ENCODE data around the gene JAG2. TPM values are rescaled to one million over a fixed set of nuclear protein-coding genes. Genes with fewer than 3 reads are reported as not detected.

The JAG2 gene
- total RNA-seq, 1 donor from 2014 or later, result 3.8 TPM

DNA sequence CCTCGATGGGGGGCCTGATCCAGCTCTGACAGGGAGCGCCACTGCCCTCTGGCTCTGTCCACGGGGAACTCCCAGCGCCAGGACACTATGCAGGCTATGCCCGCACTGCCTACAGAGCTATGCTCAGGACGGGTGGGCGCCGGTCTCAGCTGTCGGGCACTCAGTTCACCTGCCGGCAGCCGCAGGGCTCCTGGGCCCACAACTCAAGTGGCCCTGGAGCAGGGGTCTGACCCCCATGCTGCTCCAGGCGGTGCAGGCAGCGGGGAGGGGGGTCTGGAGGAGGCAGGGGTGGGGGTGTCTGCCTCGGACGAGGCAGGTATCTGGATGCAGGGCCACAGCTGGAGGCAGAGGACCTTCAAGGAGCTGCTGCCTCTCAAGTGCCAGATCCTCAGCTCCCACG, 41.1 kb upstream of the JAG2 start:
- Mint-ChIP-seq H3K4me3 (ENCODE audit: low read depth) (no peak overlapping the region), H3K4me1 (ENCODE audit: low read depth) (no peaks in the 10 kb centered on the region), H3K36me3 (ENCODE audit: insufficient read depth) (no peaks in the 10 kb centered on the region), H3K27me3 (no peaks in the 10 kb centered on the region), H3K9me3 (ENCODE audit: low read depth) (no peaks in the 10 kb centered on the region), H3K27ac (no peak overlapping the region)
- TF ChIP-seq CTCF (IDR thresholded peaks at IDR 0.05; ENCODE audit: unreplicated experiment), result no peak
- no peak for DNase-seq (ENCODE audit: low spot score, unreplicated experiment)

GRCh38 chr14:105209091-105209490, 40.5 kb upstream of the JAG2 start:
- H3K36me3 Mint-ChIP-seq (ENCODE audit: insufficient read depth), result no peaks in the 10 kb centered on the region
- DNase-seq (ENCODE audit: low spot score, unreplicated experiment), result no peak
- H3K9me3 Mint-ChIP-seq (ENCODE audit: low read depth), result no peaks in the 10 kb centered on the region
- no peaks in the 10 kb centered on the region for H3K27me3 Mint-ChIP-seq
- no peaks in the 10 kb centered on the region for H3K4me1 Mint-ChIP-seq (ENCODE audit: low read depth)
- no peak overlapping the region for H3K27ac Mint-ChIP-seq
- TF ChIP-seq CTCF (IDR thresholded peaks at IDR 0.05; ENCODE audit: unreplicated experiment), result no peak
- H3K4me3 Mint-ChIP-seq (ENCODE audit: low read depth), result no peak overlapping the region

DNA sequence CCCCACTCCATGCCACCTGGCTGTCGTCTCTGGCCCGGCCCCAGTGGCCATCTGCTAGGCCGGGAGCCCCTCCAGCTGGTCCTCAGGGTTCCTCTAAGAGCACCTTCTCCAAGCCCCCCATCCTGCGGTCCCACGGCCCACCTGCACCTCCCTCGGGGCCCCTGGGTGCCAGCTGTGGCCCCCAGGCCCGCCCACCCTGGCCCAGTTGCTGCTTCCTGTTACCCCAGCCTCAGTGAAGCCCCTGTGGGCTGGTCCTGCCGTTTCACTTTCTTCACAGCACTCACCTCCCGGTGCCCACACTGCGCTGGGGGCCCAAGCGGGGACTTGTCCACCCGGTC, 40.1 kb upstream of the JAG2 start:
- TF ChIP-seq CTCF (IDR thresholded peaks at IDR 0.05; ENCODE audit: unreplicated experiment), result no peak
- Mint-ChIP-seq H3K4me3 (ENCODE audit: low read depth) (no peak overlapping the region), H3K27me3 (no peaks in the 10 kb centered on the region), H3K4me1 (ENCODE audit: low read depth) (no peaks in the 10 kb centered on the region), H3K9me3 (ENCODE audit: low read depth) (no peaks in the 10 kb centered on the region), H3K27ac (no peak overlapping the region), H3K36me3 (ENCODE audit: insufficient read depth) (no peaks in the 10 kb centered on the region)
- no peak for DNase-seq (ENCODE audit: low spot score, unreplicated experiment)

DNA sequence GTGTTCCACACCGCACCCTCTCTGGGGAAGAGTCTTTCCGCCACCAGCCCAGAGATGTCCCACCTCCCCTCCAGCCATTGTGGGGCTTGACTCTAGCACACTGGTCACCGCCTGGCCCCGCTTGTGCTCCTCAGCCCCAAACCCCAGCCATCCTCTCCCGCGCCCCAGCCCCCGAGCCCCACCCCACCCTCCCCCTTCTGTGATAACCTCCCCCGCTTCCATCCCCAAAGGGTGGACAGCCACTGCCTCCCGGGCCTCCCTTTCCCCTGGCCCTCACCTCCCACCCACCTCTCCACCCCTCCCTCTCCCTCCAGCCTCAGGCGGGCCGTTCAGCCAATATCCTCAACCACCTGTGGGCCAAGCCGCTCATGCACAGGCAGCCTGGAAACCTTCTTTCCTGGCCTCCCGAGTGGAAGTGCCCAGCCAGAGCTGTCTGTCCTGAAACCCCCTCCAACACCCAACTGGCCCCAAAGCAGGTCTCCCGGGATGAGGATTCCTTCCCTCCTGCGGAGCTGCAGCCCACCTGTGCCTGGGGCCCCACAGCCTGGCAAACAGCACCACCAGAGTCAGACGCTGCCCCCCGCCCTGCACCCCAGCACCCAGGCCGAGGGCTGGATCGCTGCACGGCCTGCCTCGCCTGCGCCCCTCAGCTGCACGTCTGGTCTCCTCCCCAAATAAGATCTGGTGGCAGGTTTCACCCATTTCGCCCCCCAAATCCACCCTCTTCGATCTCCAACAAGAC, 39.6 kb upstream of the JAG2 start:
- H3K27me3 Mint-ChIP-seq, result no peaks in the 10 kb centered on the region
- no peak for TF ChIP-seq CTCF (IDR thresholded peaks at IDR 0.05; ENCODE audit: unreplicated experiment)
- no peak overlapping the region for H3K27ac Mint-ChIP-seq
- no peaks in the 10 kb centered on the region for H3K36me3 Mint-ChIP-seq (ENCODE audit: insufficient read depth)
- no peak for DNase-seq (ENCODE audit: low spot score, unreplicated experiment)
- no peaks in the 10 kb centered on the region for H3K4me1 Mint-ChIP-seq (ENCODE audit: low read depth)
- no peaks in the 10 kb centered on the region for H3K9me3 Mint-ChIP-seq (ENCODE audit: low read depth)
- no peak overlapping the region for H3K4me3 Mint-ChIP-seq (ENCODE audit: low read depth)

GRCh38 chr14:105207460-105207901, 38.9 kb upstream of the JAG2 start:
- H3K27ac Mint-ChIP-seq, result no peak overlapping the region
- H3K36me3 Mint-ChIP-seq (ENCODE audit: insufficient read depth), result no peaks in the 10 kb centered on the region
- no peaks in the 10 kb centered on the region for H3K27me3 Mint-ChIP-seq
- H3K9me3 Mint-ChIP-seq (ENCODE audit: low read depth), result no peaks in the 10 kb centered on the region
- no peak for DNase-seq (ENCODE audit: low spot score, unreplicated experiment)
- H3K4me3 Mint-ChIP-seq (ENCODE audit: low read depth), result no peak overlapping the region
- H3K4me1 Mint-ChIP-seq (ENCODE audit: low read depth), result no peaks in the 10 kb centered on the region
- TF ChIP-seq CTCF (IDR thresholded peaks at IDR 0.05; ENCODE audit: unreplicated experiment), result no peak
